ENCODE data around the gene SLC25A51. TPM values are rescaled to one million over a fixed set of nuclear protein-coding genes. Genes with fewer than 3 reads are reported as not detected.

The SLC25A51 gene
- total and polyA plus RNA-seq, 5 donors from 2014 or later = 11.2 to 25.3 (median 13.0) TPM

DNA sequence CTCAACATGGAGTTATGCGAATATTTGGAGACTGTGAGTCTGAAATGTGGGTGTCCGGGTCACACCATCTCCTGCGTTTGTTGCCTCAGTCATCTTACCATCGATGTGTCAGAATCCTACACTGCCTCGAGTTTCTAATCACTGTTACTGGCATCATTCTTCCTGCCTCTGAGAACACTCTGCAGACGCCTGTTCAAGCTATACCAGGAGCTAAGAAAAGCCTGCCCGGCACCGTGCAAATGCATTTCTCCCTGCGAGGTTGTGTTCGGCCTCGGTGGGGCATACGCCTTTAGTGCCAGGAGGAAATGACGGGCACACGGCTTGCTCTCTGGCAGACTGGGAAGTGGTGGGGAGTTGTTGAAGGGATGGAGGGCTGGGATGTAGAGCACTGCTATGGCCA, 31.2 kb upstream of the SLC25A51 start:
- no peaks in the 10 kb centered on the region for H3K36me3 Mint-ChIP-seq
- no peaks in the 10 kb centered on the region for H3K27me3 ChIP-seq (ENCODE audit: control insufficient read depth, insufficient read depth, low read length)
- no peak overlapping the region for H3K27ac Mint-ChIP-seq
- H3K4me3 Mint-ChIP-seq = no peak overlapping the region
- DNase-seq = no peak
- H3K36me3 ChIP-seq (ENCODE audit: control insufficient read depth, insufficient read depth, low read length) = no peaks in the 10 kb centered on the region
- no peak overlapping the region for H3K4me3 ChIP-seq (ENCODE audit: low read depth, low read length)
- no peak overlapping the region for H3K27ac ChIP-seq (ENCODE audit: insufficient read depth, low read length, poor library complexity, severe bottlenecking)
- H3K9me3 Mint-ChIP-seq = no peaks in the 10 kb centered on the region
- H3K27me3 Mint-ChIP-seq = peaks cover 5% of the 10 kb centered on the region
- no peak for ATAC-seq (ENCODE audit: low read depth in 2 of 2)
- no peaks in the 10 kb centered on the region for H3K4me1 ChIP-seq (ENCODE audit: control insufficient read depth, insufficient read depth, low read length, poor library complexity, severe bottlenecking)
- H3K9me3 ChIP-seq (ENCODE audit: control insufficient read depth in 2 of 2, low read length in 2 of 2) = no peaks in the 10 kb centered on the region
- H3K4me1 Mint-ChIP-seq = no peaks in the 10 kb centered on the region

DNA sequence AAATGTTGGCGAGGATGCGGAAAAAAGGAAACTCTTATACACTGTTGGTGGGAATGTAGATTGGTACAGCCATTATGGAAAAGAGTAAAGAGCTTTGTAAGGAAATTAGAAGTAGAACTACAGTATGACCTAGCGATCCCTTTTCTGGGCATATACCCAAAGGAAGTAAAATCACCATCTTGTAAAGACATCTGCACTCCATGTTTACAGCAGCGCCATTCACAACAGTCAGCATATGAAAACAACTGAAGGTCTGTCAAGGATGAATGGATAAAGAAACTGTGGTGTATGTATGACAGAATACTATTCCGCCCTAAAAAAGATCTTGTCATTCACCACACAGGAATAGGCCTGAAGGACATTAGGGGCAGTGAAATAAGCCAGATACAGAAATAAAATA, 27.7 kb upstream of the SLC25A51 start:
- no peaks in the 10 kb centered on the region for H3K4me1 ChIP-seq (ENCODE audit: control insufficient read depth, insufficient read depth, low read length, poor library complexity, severe bottlenecking)
- Mint-ChIP-seq H3K4me3 (no peak overlapping the region), H3K27ac (peak overlapping the region in 1 of 3 donors; percentile 35), H3K4me1 (no peaks in the 10 kb centered on the region), H3K9me3 (no peaks in the 10 kb centered on the region), H3K36me3 (no peaks in the 10 kb centered on the region), H3K27me3 (no peaks in the 10 kb centered on the region)
- no peak overlapping the region for H3K4me3 ChIP-seq (ENCODE audit: low read depth, low read length)
- H3K9me3 ChIP-seq (ENCODE audit: control insufficient read depth in 2 of 2, low read length in 2 of 2) = no peaks in the 10 kb centered on the region
- H3K36me3 ChIP-seq (ENCODE audit: control insufficient read depth, insufficient read depth, low read length) = no peaks in the 10 kb centered on the region
- no peaks in the 10 kb centered on the region for H3K27me3 ChIP-seq (ENCODE audit: control insufficient read depth, insufficient read depth, low read length)
- no peak for DNase-seq
- ATAC-seq (ENCODE audit: low read depth in 2 of 2) = no peak
- no peak overlapping the region for H3K27ac ChIP-seq (ENCODE audit: insufficient read depth, low read length, poor library complexity, severe bottlenecking)

DNA sequence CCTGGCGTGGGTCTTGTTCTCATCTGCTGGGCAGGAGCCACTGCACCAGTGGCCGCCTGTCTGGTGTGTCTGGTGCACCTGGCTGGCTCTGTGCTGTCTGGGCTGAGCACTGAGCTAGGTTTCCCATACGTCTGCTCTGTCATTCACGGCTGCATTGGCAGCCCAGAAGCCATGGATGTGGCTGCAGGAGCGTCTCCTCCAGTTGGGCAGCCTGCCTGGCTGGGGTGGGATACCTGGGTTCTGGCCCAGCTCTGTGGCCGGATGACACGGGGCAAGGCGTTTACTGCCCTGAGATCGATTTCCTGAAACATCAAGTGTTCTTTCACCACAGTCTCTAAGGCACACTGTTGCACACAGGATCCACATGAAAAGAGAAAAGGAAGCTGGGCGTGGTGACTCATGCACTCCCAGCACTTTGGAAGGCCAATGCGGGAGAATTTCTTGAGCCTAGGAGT, 25.5 kb upstream of the SLC25A51 start:
- Histone ChIP-seq H3K27me3 (ENCODE audit: control insufficient read depth, insufficient read depth, low read length) (no peaks in the 10 kb centered on the region), H3K27ac (ENCODE audit: insufficient read depth, low read length, poor library complexity, severe bottlenecking) (no peak overlapping the region), H3K4me1 (ENCODE audit: control insufficient read depth, insufficient read depth, low read length, poor library complexity, severe bottlenecking) (no peaks in the 10 kb centered on the region), H3K36me3 (ENCODE audit: control insufficient read depth, insufficient read depth, low read length) (no peaks in the 10 kb centered on the region), H3K4me3 (ENCODE audit: low read depth, low read length) (no peak overlapping the region), H3K9me3 (ENCODE audit: control insufficient read depth in 2 of 2, low read length in 2 of 2) (no peaks in the 10 kb centered on the region)
- no peaks in the 10 kb centered on the region for H3K4me1 Mint-ChIP-seq
- no peaks in the 10 kb centered on the region for H3K36me3 Mint-ChIP-seq
- H3K4me3 Mint-ChIP-seq = no peak overlapping the region
- no peak overlapping the region for H3K27ac Mint-ChIP-seq
- H3K27me3 Mint-ChIP-seq = no peaks in the 10 kb centered on the region
- DNase-seq (no peak), ATAC-seq (ENCODE audit: low read depth in 2 of 2) (no peak)
- H3K9me3 Mint-ChIP-seq = no peaks in the 10 kb centered on the region

DNA sequence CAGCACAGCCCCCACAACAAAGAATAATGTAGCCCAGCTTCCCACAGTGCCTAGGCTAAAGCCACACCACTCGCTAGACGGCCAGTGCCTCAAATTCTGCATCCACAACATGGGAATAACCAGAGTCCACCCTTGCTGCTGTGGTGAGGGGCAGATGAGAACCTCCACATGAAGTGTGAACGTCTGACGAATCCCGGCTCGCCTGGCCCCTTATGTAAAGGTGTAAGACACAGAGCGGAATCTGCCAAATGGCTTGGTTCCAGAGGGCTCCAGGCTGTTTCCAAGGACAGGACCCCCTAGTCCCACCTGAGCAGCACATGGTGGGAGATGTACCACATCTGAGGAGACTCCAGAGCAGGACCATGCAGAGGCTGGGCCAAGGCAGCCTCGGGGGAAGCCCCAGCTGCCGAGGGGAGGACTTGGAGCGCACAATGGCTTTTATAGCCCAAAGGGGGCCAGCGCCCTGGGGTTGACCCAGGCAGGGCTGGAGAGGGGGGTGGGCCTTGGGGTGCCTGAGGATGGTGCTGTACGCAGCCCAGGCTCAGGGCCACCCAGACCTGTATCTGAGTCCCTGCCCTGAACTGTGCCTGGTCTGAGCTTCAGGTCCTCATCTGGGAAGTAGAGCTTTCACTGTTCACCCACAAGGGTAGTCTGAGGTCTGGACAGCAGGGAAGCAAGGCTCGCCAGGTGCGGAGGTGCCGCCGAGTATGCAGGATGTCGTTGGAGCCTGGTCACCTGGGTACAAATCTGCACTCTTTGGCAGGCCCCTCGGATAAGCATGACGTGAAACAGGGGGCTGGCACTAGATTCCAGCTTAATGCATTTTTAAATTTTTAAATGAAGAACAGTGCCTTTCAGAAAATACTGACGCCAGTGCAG, 24.9 kb upstream of the SLC25A51 start:
- Histone ChIP-seq H3K27ac (ENCODE audit: insufficient read depth, low read length, poor library complexity, severe bottlenecking) (no peak overlapping the region), H3K9me3 (ENCODE audit: control insufficient read depth in 2 of 2, low read length in 2 of 2) (no peaks in the 10 kb centered on the region), H3K4me3 (ENCODE audit: low read depth, low read length) (no peak overlapping the region), H3K36me3 (ENCODE audit: control insufficient read depth, insufficient read depth, low read length) (no peaks in the 10 kb centered on the region), H3K4me1 (ENCODE audit: control insufficient read depth, insufficient read depth, low read length, poor library complexity, severe bottlenecking) (no peaks in the 10 kb centered on the region), H3K27me3 (ENCODE audit: control insufficient read depth, insufficient read depth, low read length) (no peaks in the 10 kb centered on the region)
- no peaks in the 10 kb centered on the region for H3K9me3 Mint-ChIP-seq
- no peak for DNase-seq
- H3K27ac Mint-ChIP-seq = no peak overlapping the region
- no peak overlapping the region for H3K4me3 Mint-ChIP-seq
- no peaks in the 10 kb centered on the region for H3K27me3 Mint-ChIP-seq
- no peak for ATAC-seq (ENCODE audit: low read depth in 2 of 2)
- no peaks in the 10 kb centered on the region for H3K4me1 Mint-ChIP-seq
- H3K36me3 Mint-ChIP-seq = no peaks in the 10 kb centered on the region

DNA sequence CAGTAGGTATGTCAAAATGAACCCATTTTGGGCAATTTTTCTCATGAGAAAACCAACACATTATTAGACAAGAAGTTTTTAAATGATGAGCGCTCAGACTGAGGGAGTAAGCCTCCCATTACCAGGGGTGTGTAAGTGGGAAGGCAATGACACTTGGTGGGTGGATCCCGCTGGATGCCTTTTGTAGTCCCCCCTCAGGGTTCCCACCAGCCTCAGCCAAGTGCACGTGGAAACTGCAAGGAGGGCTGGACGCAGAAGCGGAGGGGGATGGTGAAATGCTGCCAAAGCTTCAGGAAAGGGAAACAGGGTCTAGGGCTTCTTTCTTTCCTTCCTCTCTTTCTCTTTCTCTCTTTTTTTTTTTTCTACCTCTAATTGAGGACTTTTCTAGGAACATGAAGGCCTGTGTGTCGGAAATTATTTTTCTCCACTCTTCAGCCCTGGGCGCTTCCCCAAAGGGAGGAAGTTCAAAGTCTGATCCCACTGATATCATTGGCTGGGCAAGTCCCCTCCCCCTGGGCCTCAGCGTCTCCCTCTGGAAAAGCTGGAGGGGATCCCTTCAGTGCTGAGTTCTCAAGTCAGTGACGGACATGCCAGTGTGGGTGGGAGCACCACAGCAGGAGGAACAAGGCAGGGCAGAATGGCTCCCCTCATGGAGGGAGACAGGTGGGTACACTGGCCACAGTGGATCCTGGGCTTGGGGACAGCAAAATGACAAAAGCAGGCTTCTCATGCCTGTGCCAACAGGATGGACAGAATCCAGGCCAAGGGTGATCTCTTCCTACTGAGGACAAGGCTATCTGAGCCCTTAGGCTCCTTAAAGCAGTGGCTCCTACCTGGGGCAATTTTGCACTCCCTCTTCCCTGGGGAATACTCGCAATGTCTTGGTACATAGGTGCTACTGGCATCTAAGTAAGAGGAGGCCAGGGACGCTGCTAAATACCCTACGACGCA, 23.9 kb upstream of the SLC25A51 start:
- Histone ChIP-seq H3K27me3 (ENCODE audit: control insufficient read depth, insufficient read depth, low read length) (no peaks in the 10 kb centered on the region), H3K36me3 (ENCODE audit: control insufficient read depth, insufficient read depth, low read length) (no peaks in the 10 kb centered on the region), H3K9me3 (ENCODE audit: control insufficient read depth in 2 of 2, low read length in 2 of 2) (no peaks in the 10 kb centered on the region), H3K27ac (ENCODE audit: insufficient read depth, low read length, poor library complexity, severe bottlenecking) (no peak overlapping the region), H3K4me3 (ENCODE audit: low read depth, low read length) (no peak overlapping the region), H3K4me1 (ENCODE audit: control insufficient read depth, insufficient read depth, low read length, poor library complexity, severe bottlenecking) (no peaks in the 10 kb centered on the region)
- no peaks in the 10 kb centered on the region for H3K4me1 Mint-ChIP-seq
- no peaks in the 10 kb centered on the region for H3K9me3 Mint-ChIP-seq
- H3K4me3 Mint-ChIP-seq = no peak overlapping the region
- H3K27ac Mint-ChIP-seq = no peak overlapping the region
- no peak for ATAC-seq (ENCODE audit: low read depth in 2 of 2)
- H3K27me3 Mint-ChIP-seq = no peaks in the 10 kb centered on the region
- H3K36me3 Mint-ChIP-seq = no peaks in the 10 kb centered on the region
- DNase-seq = no peak

DNA sequence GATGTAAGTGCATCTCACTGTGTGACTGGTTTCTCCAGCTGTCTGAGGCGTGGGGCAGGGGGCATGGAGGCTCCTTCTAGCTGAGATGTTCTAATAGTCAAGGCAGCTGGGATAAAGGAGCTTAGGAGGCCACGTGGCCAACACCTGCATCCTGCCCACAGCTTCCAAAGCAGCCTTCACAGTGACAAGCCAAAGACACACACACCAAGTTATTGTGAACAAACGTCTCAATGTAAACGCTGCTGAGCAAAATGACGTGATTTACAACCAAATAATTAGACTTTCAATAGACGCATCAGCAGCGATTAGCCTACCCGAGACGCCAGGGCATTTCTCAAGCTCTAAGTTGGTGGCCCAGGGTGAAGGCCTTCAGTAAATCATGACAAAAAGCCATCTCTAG, 23.2 kb upstream of the SLC25A51 start:
- H3K27ac Mint-ChIP-seq = no peak overlapping the region
- no peak overlapping the region for H3K4me3 Mint-ChIP-seq
- H3K27me3 Mint-ChIP-seq = no peaks in the 10 kb centered on the region
- no peak for ATAC-seq (ENCODE audit: low read depth in 2 of 2)
- H3K36me3 Mint-ChIP-seq = no peaks in the 10 kb centered on the region
- Histone ChIP-seq H3K36me3 (ENCODE audit: control insufficient read depth, insufficient read depth, low read length) (no peaks in the 10 kb centered on the region), H3K4me3 (ENCODE audit: low read depth, low read length) (no peak overlapping the region), H3K27ac (ENCODE audit: insufficient read depth, low read length, poor library complexity, severe bottlenecking) (no peak overlapping the region), H3K27me3 (ENCODE audit: control insufficient read depth, insufficient read depth, low read length) (no peaks in the 10 kb centered on the region), H3K9me3 (ENCODE audit: control insufficient read depth in 2 of 2, low read length in 2 of 2) (no peaks in the 10 kb centered on the region), H3K4me1 (ENCODE audit: control insufficient read depth, insufficient read depth, low read length, poor library complexity, severe bottlenecking) (no peaks in the 10 kb centered on the region)
- no peak for DNase-seq
- H3K4me1 Mint-ChIP-seq = no peaks in the 10 kb centered on the region
- no peaks in the 10 kb centered on the region for H3K9me3 Mint-ChIP-seq

DNA sequence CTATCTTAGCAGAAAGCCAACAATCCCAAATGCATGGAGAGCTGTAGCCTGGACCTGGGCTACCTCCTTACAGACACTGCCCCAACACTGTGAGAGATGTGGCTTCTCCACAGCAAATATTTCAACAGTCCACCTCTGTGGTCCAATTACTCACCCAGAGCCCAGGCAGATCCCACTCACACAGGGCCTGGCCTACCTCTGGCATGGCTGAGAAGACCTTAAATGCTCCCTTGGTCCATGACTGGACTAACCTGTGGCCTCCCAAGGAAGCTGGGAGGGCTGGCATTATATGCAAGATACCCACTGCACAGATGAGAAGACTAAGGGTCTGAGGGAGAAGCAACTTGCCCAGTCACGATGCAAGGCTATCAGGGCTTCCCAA, 22.8 kb upstream of the SLC25A51 start:
- H3K27ac Mint-ChIP-seq = no peak overlapping the region
- H3K36me3 Mint-ChIP-seq = no peaks in the 10 kb centered on the region
- Histone ChIP-seq H3K27me3 (ENCODE audit: control insufficient read depth, insufficient read depth, low read length) (no peaks in the 10 kb centered on the region), H3K9me3 (ENCODE audit: control insufficient read depth in 2 of 2, low read length in 2 of 2) (no peaks in the 10 kb centered on the region), H3K36me3 (ENCODE audit: control insufficient read depth, insufficient read depth, low read length) (no peaks in the 10 kb centered on the region), H3K4me3 (ENCODE audit: low read depth, low read length) (no peak overlapping the region), H3K4me1 (ENCODE audit: control insufficient read depth, insufficient read depth, low read length, poor library complexity, severe bottlenecking) (no peaks in the 10 kb centered on the region), H3K27ac (ENCODE audit: insufficient read depth, low read length, poor library complexity, severe bottlenecking) (no peak overlapping the region)
- peaks cover 0 to 3% (median 0%) of the 10 kb centered on the region in 4 donors for H3K4me1 Mint-ChIP-seq
- ATAC-seq (ENCODE audit: low read depth in 2 of 2) = no peak
- DNase-seq = no peak
- no peaks in the 10 kb centered on the region for H3K9me3 Mint-ChIP-seq
- no peak overlapping the region for H3K4me3 Mint-ChIP-seq
- no peaks in the 10 kb centered on the region for H3K27me3 Mint-ChIP-seq

All from CD4-positive, CD25-positive, alpha-beta regulatory T cell (primary cell).